Ovary (tissue), 9 donors: ENCODE data around the gene SMIM1. TPM values are rescaled to one million over a fixed set of nuclear protein-coding genes. Genes with fewer than 3 reads are reported as not detected.
A peak's percentile ranks its signal among the peaks of the same experiment; 100 is the strongest.

Experiments
- DNase-seq, 5 donors: peaks; one replicate each; pipeline ENCODE4 v3.0.0-alpha.2; 2019 to 2020
- H3K27ac ChIP-seq, 2 donors: fragments of 200-600 bp; one replicate each; pipeline versions ENCODE4 v1.5.1 to v1.8.0; 2019 to 2022
- H3K27me3 ChIP-seq: fragments of 200-600 bp; one replicate; pipeline ENCODE4 v1.8.0; 2022
- H3K36me3 ChIP-seq: fragments of 200-600 bp; sonication (generic); one replicate; pipeline ENCODE4 v1.5.1; 2019
- H3K4me1 ChIP-seq: one replicate; pipeline ENCODE4 v1.8.1; 2013; ENCODE audit warnings: mild to moderate bottlenecking, moderate library complexity; ENCODE audit not compliant: insufficient read depth
- H3K4me3 ChIP-seq: fragments of 200-600 bp; sonication (generic); one replicate; pipeline ENCODE4 v1.5.1; 2017
- H3K9me3 ChIP-seq, 2 donors: fragments of 200-600 bp in 1 of 2; sonication (generic) in 1 of 2; one replicate each; pipeline versions ENCODE4 v1.5.1 to v1.8.1; 2013 to 2019; ENCODE audit warnings: mild to moderate bottlenecking in 1 of 2, moderate library complexity in 1 of 2
- CTCF ChIP-seq, 3 donors: fragments of 450-650 bp in 2 of 3; fragments of 200-600 bp in 1 of 3; IDR thresholded peaks; one replicate each; pipeline versions ENCODE4 v1.5.1 to v1.8.0; 2016 to 2022; ENCODE audit warnings: antibody characterized with exemption in 3 of 3, mild to moderate bottlenecking in 1 of 3
- EP300 ChIP-seq: sonication (generic); formaldehyde crosslinking; IDR thresholded peaks from one replicate; pipeline ENCODE4 v1.6.1; 2017; ENCODE audit warnings: antibody characterized with exemption
- POLR2A ChIP-seq: fragments of 450-650 bp; IDR thresholded peaks from one replicate; pipeline ENCODE4 v1.6.1; 2017; ENCODE audit warnings: antibody characterized with exemption, mild to moderate bottlenecking, moderate library complexity
- WGBS, 3 donors: extraction: QIAGEN DNeasy Blood & Tissue Kit in 1 of 3; methylation state at CpG; one replicate each; pipeline versions ENCODE4 v1.1.5 to v1.1.7; 2013 to 2017; 5-methylcytosine and 5-hydroxymethylcytosine counted together
- intact Hi-C, 4 donors: fragments of 100-400 bp; cut with DNase I; formaldehyde crosslinking; loops; one replicate each; pipeline versions ENCODE4 v1.11.0 to v1.15.1; 2022 to 2023
- polyA plus RNA-seq, 2 donors: library from polyadenylated mRNA; stranded (reverse); fragments of 200-250 nt in 1 of 2; fragments of 350-450 nt in 1 of 2; fragmentation: Illumina TruSeq in 1 of 2; extraction: RNeasy Lipid Tissue Mini Kit (QIAGEN cat#74804) in 1 of 2; gene quantifications; one replicate each; pipeline ENCODE4 v1.2.3, GENCODE V29; 2013 to 2014
- total RNA-seq, 7 donors: library from RNA; depleted of rRNA in 2 of 7; stranded (reverse); fragments of >200 nt in 2 of 7; fragmentation: NEBNext Ultra II Directional in 3 of 7; extraction: Animal tissue kit (Norgen Biotek cat#: 25700) in 3 of 7; gene quantifications; one replicate each; pipeline versions ENCODE4 v1.1.0 to v1.2.4, GENCODE V29; 2016 to 2023
- donor health status: DM: no; HTN: no; CAD: no; lungs with moderate emphysema.
- donor health status: DM: no; HTN: no; CAD: no.
- donor health status: Bipolar disorder and iron deficiency.
- donor health status: DM: yes; HTN: yes; CAD: no.
- donor health status: DM: no; HTN: no; CAD: no.
- donor health status: DM: yes; HTN: yes; CAD: no.

The SMIM1 gene
- total and polyA plus RNA-seq, 9 donors = 7.1 to 22.1 (median 18.7) TPM; not detected in 1

- Histone ChIP-seq H3K4me1 (no peaks in the 10 kb centered on the region), H3K9me3 (no peaks in the 10 kb centered on the region), H3K27me3 (no peaks in the 10 kb centered on the region), H3K27ac (no peak overlapping the region), H3K36me3 (no peaks in the 10 kb centered on the region), H3K4me3 (no peak overlapping the region)
- DNase-seq = no peak
- WGBS, 3 donors = 70 to 81% (median 75%) methylated on average over 15 of the region's 15 CpGs
- TF ChIP-seq EP300 = no peak
- no peak for TF ChIP-seq CTCF (IDR thresholded peaks at IDR 0.05)
- no peak for TF ChIP-seq POLR2A
- intact Hi-C loops = no loop called here
These were observed 10.2 kb upstream of the SMIM1 start for GRCh38 chr1:3762151-3762872.

- Histone ChIP-seq H3K27me3 (no peaks in the 10 kb centered on the region), H3K9me3 (no peaks in the 10 kb centered on the region), H3K4me1 (no peaks in the 10 kb centered on the region), H3K36me3 (no peaks in the 10 kb centered on the region), H3K27ac (no peak overlapping the region), H3K4me3 (no peak overlapping the region)
- TF ChIP-seq POLR2A (no peak), CTCF (IDR thresholded peaks at IDR 0.05) (no peak), EP300 (no peak)
- no peak for DNase-seq
- WGBS, 3 donors = 70 to 82% (median 75%) methylated on average over 11 to 12 of the region's 12 CpGs
- intact Hi-C loops = no loop called here
These were observed 9.7 kb upstream of the SMIM1 start for GRCh38 chr1:3762873-3763228.

GRCh38 chr1:3763351-3764125 is 9.0 kb upstream of the SMIM1 start:
- H3K9me3 ChIP-seq = no peaks in the 10 kb centered on the region
- intact Hi-C loops = no loop called here
- no peaks in the 10 kb centered on the region for H3K36me3 ChIP-seq
- H3K27ac ChIP-seq = no peak overlapping the region
- no peaks in the 10 kb centered on the region for H3K27me3 ChIP-seq
- no peak overlapping the region for H3K4me3 ChIP-seq
- no peaks in the 10 kb centered on the region for H3K4me1 ChIP-seq
- peak in 1 of 5 donors; percentile 28 for DNase-seq
- no peak for TF ChIP-seq EP300
- TF ChIP-seq CTCF (IDR thresholded peaks at IDR 0.05) = no peak
- no peak for TF ChIP-seq POLR2A
- whole genome bisulfite sequencing, 3 donors = 55 to 70% (median 57%) methylated on average over 29 to 31 of the region's 31 CpGs

- TF ChIP-seq POLR2A = no peak
These were observed 5.1 kb upstream of the SMIM1 start for GRCh38 chr1:3767328-3767925.

More at GRCh38 chr1:3767328-3767925, 5.1 kb upstream of the SMIM1 start:
- 90 to 92% (median 90%) methylated on average over 17 of the region's 17 CpGs for WGBS, 3 donors
- Histone ChIP-seq H3K36me3 (no peaks in the 10 kb centered on the region), H3K4me3 (no peak overlapping the region), H3K9me3 (no peaks in the 10 kb centered on the region), H3K27ac (no peak overlapping the region), H3K4me1 (peaks cover 11% of the 10 kb centered on the region), H3K27me3 (no peaks in the 10 kb centered on the region)
- intact Hi-C loops = no loop called here
- peak in 1 of 5 donors; percentile 34 for DNase-seq
